ENCODE data around the gene ANKS1B.

- TF ChIP-seq EZH2 (IDR thresholded peaks at IDR 0.05; ENCODE audit: borderline replicate concordance, low read length), result no peak
- TF ChIP-seq, protein P1, sequence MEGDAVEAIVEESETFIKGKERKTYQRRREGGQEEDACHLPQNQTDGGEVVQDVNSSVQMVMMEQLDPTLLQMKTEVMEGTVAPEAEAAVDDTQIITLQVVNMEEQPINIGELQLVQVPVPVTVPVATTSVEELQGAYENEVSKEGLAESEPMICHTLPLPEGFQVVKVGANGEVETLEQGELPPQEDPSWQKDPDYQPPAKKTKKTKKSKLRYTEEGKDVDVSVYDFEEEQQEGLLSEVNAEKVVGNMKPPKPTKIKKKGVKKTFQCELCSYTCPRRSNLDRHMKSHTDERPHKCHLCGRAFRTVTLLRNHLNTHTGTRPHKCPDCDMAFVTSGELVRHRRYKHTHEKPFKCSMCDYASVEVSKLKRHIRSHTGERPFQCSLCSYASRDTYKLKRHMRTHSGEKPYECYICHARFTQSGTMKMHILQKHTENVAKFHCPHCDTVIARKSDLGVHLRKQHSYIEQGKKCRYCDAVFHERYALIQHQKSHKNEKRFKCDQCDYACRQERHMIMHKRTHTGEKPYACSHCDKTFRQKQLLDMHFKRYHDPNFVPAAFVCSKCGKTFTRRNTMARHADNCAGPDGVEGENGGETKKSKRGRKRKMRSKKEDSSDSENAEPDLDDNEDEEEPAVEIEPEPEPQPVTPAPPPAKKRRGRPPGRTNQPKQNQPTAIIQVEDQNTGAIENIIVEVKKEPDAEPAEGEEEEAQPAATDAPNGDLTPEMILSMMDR (IDR thresholded peaks at IDR 0.05; ENCODE audit: low read length), result no peak
Observed at GRCh38 chr12:98970210-98970609, 1014.5 kb downstream of the ANKS1B start.

Measured in OCI-LY1 (cell line).